Measurements from ENCODE around the gene FAM222B. TPM values are rescaled to one million over a fixed set of nuclear protein-coding genes. Genes with fewer than 3 reads are reported as not detected.
"Not testable (repeated sequence)": the region's sequence is repeated elsewhere in the genome, so short reads cannot be mapped to it uniquely, and the experiment has no call there.

FAM222B gene
- total RNA-seq, 3 donors from 2014 or later, result 23.5 to 26.4 (median 24.9) TPM

- no peaks in the 10 kb centered on the region for H3K9me3 Mint-ChIP-seq
- peaks cover 12% of the 10 kb centered on the region for H3K4me1 Mint-ChIP-seq (ENCODE audit: low read depth)
- no peak for DNase-seq
- no peak overlapping the region for H3K4me3 Mint-ChIP-seq
- peaks cover 22% of the 10 kb centered on the region for H3K36me3 Mint-ChIP-seq (ENCODE audit: insufficient read depth)
- ATAC-seq, result no peak
- no peaks in the 10 kb centered on the region for H3K27me3 Mint-ChIP-seq (ENCODE audit: low read depth)
Measured at GRCh38 chr17:28860363-28860808, 17.8 kb upstream of the FAM222B start.

GRCh38 chr17:28858801-28859355 lies 16.3 kb upstream of the FAM222B start:
- Mint-ChIP-seq H3K4me1 (ENCODE audit: low read depth) (peaks cover 22% of the 10 kb centered on the region), H3K27me3 (ENCODE audit: low read depth) (no peaks in the 10 kb centered on the region), H3K9me3 (no peaks in the 10 kb centered on the region), H3K36me3 (ENCODE audit: insufficient read depth) (peaks cover 22% of the 10 kb centered on the region), H3K4me3 (no peak overlapping the region)
- DNase-seq (no peak), ATAC-seq (no peak)

- Mint-ChIP-seq H3K27me3 (ENCODE audit: low read depth) (no peaks in the 10 kb centered on the region), H3K9me3 (no peaks in the 10 kb centered on the region), H3K4me1 (ENCODE audit: low read depth) (peaks cover 24% of the 10 kb centered on the region), H3K36me3 (ENCODE audit: insufficient read depth) (peaks cover 22% of the 10 kb centered on the region), H3K4me3 (peak overlapping the region; percentile 29)
- ATAC-seq (no peak), DNase-seq (no peak)
Measured at GRCh38 chr17:28857905-28858800, 15.6 kb upstream of the FAM222B start.

GRCh38 chr17:28856028-28856574 lies 13.5 kb upstream of the FAM222B start:
- peak overlapping the region; percentile 87 for H3K4me3 Mint-ChIP-seq
- no peak for DNase-seq
- H3K9me3 Mint-ChIP-seq, result no peaks in the 10 kb centered on the region
- peaks cover 24% of the 10 kb centered on the region for H3K4me1 Mint-ChIP-seq (ENCODE audit: low read depth)
- H3K36me3 Mint-ChIP-seq (ENCODE audit: insufficient read depth), result peaks cover 20% of the 10 kb centered on the region
- H3K27me3 Mint-ChIP-seq (ENCODE audit: low read depth), result no peaks in the 10 kb centered on the region
- no peak for ATAC-seq

- Mint-ChIP-seq H3K4me3 (peak overlapping the region; percentile 87), H3K36me3 (ENCODE audit: insufficient read depth) (peaks cover 16% of the 10 kb centered on the region), H3K27me3 (ENCODE audit: low read depth) (no peaks in the 10 kb centered on the region), H3K4me1 (ENCODE audit: low read depth) (peaks cover 24% of the 10 kb centered on the region), H3K9me3 (no peaks in the 10 kb centered on the region)
- DNase-seq, result no peak
- ATAC-seq, result no peak
Measured at GRCh38 chr17:28855336-28855679, 12.7 kb upstream of the FAM222B start.

GRCh38 chr17:28854457-28855335 lies 12.1 kb upstream of the FAM222B start, which contains the start of gene ERAL1:
TSS of gene ERAL1 (plus strand) at chr17:28855016. CDS start at chr17:28855035, 19 bp downstream.
- Mint-ChIP-seq H3K4me1 (ENCODE audit: low read depth) (peaks cover 24% of the 10 kb centered on the region), H3K4me3 (peak within 1 kb of the TSS; percentile 87), H3K36me3 (ENCODE audit: insufficient read depth) (peaks cover 15% of the 10 kb centered on the region), H3K27me3 (ENCODE audit: low read depth) (no peaks in the 10 kb centered on the region), H3K9me3 (no peaks in the 10 kb centered on the region)
- DNase-seq (peak; percentile 77), ATAC-seq (peak; percentile 100)

GRCh38 chr17:28853295-28853694 lies 10.7 kb upstream of the FAM222B start:
- ATAC-seq (no peak), DNase-seq (no peak)
- Mint-ChIP-seq H3K4me1 (ENCODE audit: low read depth) (peaks cover 24% of the 10 kb centered on the region), H3K4me3 (no peak overlapping the region), H3K36me3 (ENCODE audit: insufficient read depth) (peaks cover 9% of the 10 kb centered on the region), H3K9me3 (no peaks in the 10 kb centered on the region), H3K27me3 (ENCODE audit: low read depth) (no peaks in the 10 kb centered on the region)

GRCh38 chr17:28849281-28849680 lies 6.7 kb upstream of the FAM222B start:
- ATAC-seq, result no peak
- no peak for DNase-seq
- Mint-ChIP-seq H3K4me3 (no peak overlapping the region), H3K4me1 (ENCODE audit: low read depth) (peaks cover 5% of the 10 kb centered on the region), H3K36me3 (ENCODE audit: insufficient read depth) (no peaks in the 10 kb centered on the region), H3K9me3 (no peaks in the 10 kb centered on the region), H3K27me3 (ENCODE audit: low read depth) (no peaks in the 10 kb centered on the region)

- ATAC-seq (peak; percentile 82 to 86), DNase-seq (peak; percentile 54)
- not testable (repeated sequence) for H3K27me3 Mint-ChIP-seq (ENCODE audit: low read depth); H3K4me1 Mint-ChIP-seq (ENCODE audit: low read depth); H3K4me3 Mint-ChIP-seq; H3K36me3 Mint-ChIP-seq (ENCODE audit: insufficient read depth); H3K9me3 Mint-ChIP-seq
Measured at GRCh38 chr17:28848667-28849066, 6.1 kb upstream of the FAM222B start.

GRCh38 chr17:28846699-28847098 lies 4.1 kb upstream of the FAM222B start:
- ATAC-seq; H3K9me3 Mint-ChIP-seq; DNase-seq; H3K4me3 Mint-ChIP-seq; H3K4me1 Mint-ChIP-seq (ENCODE audit: low read depth); H3K27me3 Mint-ChIP-seq (ENCODE audit: low read depth); H3K36me3 Mint-ChIP-seq (ENCODE audit: insufficient read depth): not testable (repeated sequence)

- no peak overlapping the region for H3K4me3 Mint-ChIP-seq
- H3K36me3 Mint-ChIP-seq (ENCODE audit: insufficient read depth), result peaks cover 3% of the 10 kb centered on the region
- no peaks in the 10 kb centered on the region for H3K27me3 Mint-ChIP-seq (ENCODE audit: low read depth)
- no peak for ATAC-seq
- H3K4me1 Mint-ChIP-seq (ENCODE audit: low read depth), result peaks cover 13% of the 10 kb centered on the region
- H3K9me3 Mint-ChIP-seq, result no peaks in the 10 kb centered on the region
- peak; percentile 12 for DNase-seq
Measured at GRCh38 chr17:28846231-28846630, 3.6 kb upstream of the FAM222B start.

GRCh38 chr17:28843816-28844148 lies 1.2 kb upstream of the FAM222B start:
- H3K4me1 Mint-ChIP-seq (ENCODE audit: low read depth), result peaks cover 24% of the 10 kb centered on the region
- DNase-seq (no peak), ATAC-seq (no peak)
- peaks cover 6% of the 10 kb centered on the region for H3K36me3 Mint-ChIP-seq (ENCODE audit: insufficient read depth)
- no peaks in the 10 kb centered on the region for H3K27me3 Mint-ChIP-seq (ENCODE audit: low read depth)
- peak overlapping the region; percentile 99 for H3K4me3 Mint-ChIP-seq
- H3K9me3 Mint-ChIP-seq, result no peaks in the 10 kb centered on the region

- Mint-ChIP-seq H3K4me3 (peak overlapping the region; percentile 99), H3K4me1 (ENCODE audit: low read depth) (peaks cover 24% of the 10 kb centered on the region), H3K9me3 (no peaks in the 10 kb centered on the region), H3K27me3 (ENCODE audit: low read depth) (no peaks in the 10 kb centered on the region), H3K36me3 (ENCODE audit: insufficient read depth) (peaks cover 6% of the 10 kb centered on the region)
- ATAC-seq (peak; percentile 6 to 15), DNase-seq (no peak)
Measured at GRCh38 chr17:28841901-28842281, 699 bp downstream of the FAM222B start.

GRCh38 chr17:28839221-28839620 lies 3.4 kb downstream of the FAM222B start:
- ATAC-seq (no peak), DNase-seq (no peak)
- no peak overlapping the region for H3K4me3 Mint-ChIP-seq
- peaks cover 30% of the 10 kb centered on the region for H3K4me1 Mint-ChIP-seq (ENCODE audit: low read depth)
- H3K27me3 Mint-ChIP-seq (ENCODE audit: low read depth), result no peaks in the 10 kb centered on the region
- no peaks in the 10 kb centered on the region for H3K9me3 Mint-ChIP-seq
- H3K36me3 Mint-ChIP-seq (ENCODE audit: insufficient read depth), result peaks cover 9% of the 10 kb centered on the region
